Natural killer cell (primary cell): Measurements from ENCODE around the gene LRRC52. TPM values are rescaled to one million over a fixed set of nuclear protein-coding genes. Genes with fewer than 3 reads are reported as not detected.

Experiments
- ATAC-seq, 3 donors: fragments of 150-1000 bp in 2 of 3; fragments of 200-7000 bp in 1 of 3; cut with Tn5 transposase; 1 replicate in 1 of 3; 2 replicates in 2 of 3; pipeline ENCODE4 v1.10.0; 2021; ENCODE audit warnings: mild to moderate bottlenecking in 2 of 3, moderate library complexity in 2 of 3
- DNase-seq, 2 donors: peaks; one replicate each; pipeline versions ENCODE4 v3.0.0 to v3.0.0-alpha.2; 2013 to 2021; ENCODE audit warnings: mixed read lengths in 1 of 2
- H3K27ac ChIP-seq: one replicate; pipeline ENCODE4 v1.5.1; 2013; ENCODE audit warnings: mild to moderate bottlenecking, low read length
- H3K27me3 ChIP-seq: one replicate; pipeline ENCODE4 v1.6.1; 2013; ENCODE audit warnings: low read length; ENCODE audit not compliant: control insufficient read depth, insufficient read depth
- H3K36me3 ChIP-seq: one replicate; pipeline ENCODE4 v1.6.1; 2013; ENCODE audit warnings: low read length; ENCODE audit not compliant: control insufficient read depth, insufficient read depth
- H3K4me1 ChIP-seq: one replicate; pipeline ENCODE4 v1.6.1; 2013; ENCODE audit warnings: low read length; ENCODE audit not compliant: control insufficient read depth, insufficient read depth
- H3K4me3 ChIP-seq: one replicate; pipeline ENCODE4 v1.5.1; 2013; ENCODE audit warnings: low read length
- H3K9me3 ChIP-seq: one replicate; pipeline ENCODE4 v1.6.1; 2013; ENCODE audit warnings: low read length; ENCODE audit not compliant: control insufficient read depth, insufficient read depth
- H3K27ac Mint-ChIP-seq, 2 donors: one replicate each; pipeline ENCODE4 v1.8.0; 2022; ENCODE audit warnings: mild to moderate bottlenecking in 2 of 2, mixed read lengths in 2 of 2, moderate library complexity in 1 of 2
- H3K27me3 Mint-ChIP-seq, 2 donors: one replicate each; pipeline ENCODE4 v1.8.0; 2022; ENCODE audit warnings: low read depth in 2 of 2, mixed read lengths in 2 of 2
- H3K36me3 Mint-ChIP-seq: one replicate; pipeline ENCODE4 v1.8.0; 2022; ENCODE audit warnings: mixed read lengths
- H3K4me1 Mint-ChIP-seq, 2 donors: one replicate each; pipeline ENCODE4 v1.8.0; 2022; ENCODE audit warnings: mixed read lengths in 2 of 2
- H3K4me3 Mint-ChIP-seq: one replicate; pipeline ENCODE4 v1.8.0; 2022; ENCODE audit warnings: mild to moderate bottlenecking, moderate library complexity, mixed read lengths
- H3K9me3 Mint-ChIP-seq, 2 donors: one replicate each; pipeline ENCODE4 v1.8.0; 2022; ENCODE audit warnings: mixed read lengths in 2 of 2
- CTCF ChIP-seq: fragments of 200-600 bp; IDR thresholded peaks from one replicate; pipeline ENCODE4 v1.8.0; 2022; ENCODE audit warnings: antibody characterized with exemption
- WGBS: methylation state at CpG from one replicate; pipeline ENCODE4 v1.1.7; 2013; ENCODE audit warnings: missing lambda C conversion rate; ENCODE audit not compliant: insufficient coverage; 5-methylcytosine and 5-hydroxymethylcytosine counted together
- intact Hi-C: fragments of 100-400 bp; cut with micrococcal nuclease; formaldehyde crosslinking; loops from one replicate; pipeline ENCODE4 v1.14.2; 2022
- total RNA-seq, 4 donors: library from RNA; stranded (reverse); fragments of 120-200 nt in 1 of 4; gene quantifications; one replicate each; pipeline versions ENCODE4 v1.2.3 to v1.2.4, GENCODE V29; 2013 to 2022

LRRC52 gene
- total RNA-seq, 3 donors from 2014 or later (not counting 1 experiment from before 2014, with no cell fraction given): not detected

GRCh38 chr1:165516469-165516868, 27.3 kb upstream of the LRRC52 start:
- WGBS: no CpG with 5 or more reads among the region's 2 CpGs
- no peak for ATAC-seq
- no peak overlapping the region for H3K4me3 Mint-ChIP-seq

GRCh38 chr1:165520646-165521045, 23.2 kb upstream of the LRRC52 start:
- no peak for DNase-seq
- 84% methylated on average over 3 of the region's 4 CpGs for WGBS
- Histone ChIP-seq H3K4me3 (no peak overlapping the region), H3K4me1 (no peaks in the 10 kb centered on the region), H3K27ac (no peak overlapping the region), H3K36me3 (no peaks in the 10 kb centered on the region), H3K27me3 (no peaks in the 10 kb centered on the region), H3K9me3 (no peaks in the 10 kb centered on the region)
- H3K4me1 Mint-ChIP-seq: no peaks in the 10 kb centered on the region
- intact Hi-C loops: no loop called here
- no peak for TF ChIP-seq CTCF
- no peak overlapping the region for H3K27ac Mint-ChIP-seq
- H3K36me3 Mint-ChIP-seq: peaks cover 6% of the 10 kb centered on the region
- peaks cover 3% of the 10 kb centered on the region in 2 donors for H3K9me3 Mint-ChIP-seq
- H3K4me3 Mint-ChIP-seq: no peak overlapping the region
- ATAC-seq: no peak
- peaks cover 19 to 42% of the 10 kb centered on the region in 2 donors for H3K27me3 Mint-ChIP-seq

More at GRCh38 chr1:165516469-165516868, 27.3 kb upstream of the LRRC52 start:
- no peak for DNase-seq
- H3K36me3 ChIP-seq: no peaks in the 10 kb centered on the region
- H3K9me3 ChIP-seq: no peaks in the 10 kb centered on the region
- peaks cover 8 to 13% of the 10 kb centered on the region in 2 donors for H3K27me3 Mint-ChIP-seq
- no peak overlapping the region for H3K4me3 ChIP-seq
- H3K36me3 Mint-ChIP-seq: no peaks in the 10 kb centered on the region
- H3K27ac ChIP-seq: no peak overlapping the region
- H3K4me1 ChIP-seq: no peaks in the 10 kb centered on the region
- H3K27me3 ChIP-seq: no peaks in the 10 kb centered on the region
- intact Hi-C loops: no loop called here
- no peaks in the 10 kb centered on the region for H3K9me3 Mint-ChIP-seq
- H3K4me1 Mint-ChIP-seq: no peaks in the 10 kb centered on the region
- no peak for TF ChIP-seq CTCF
- H3K27ac Mint-ChIP-seq: no peak overlapping the region

GRCh38 chr1:165524639-165525285, 19.0 kb upstream of the LRRC52 start:
- Mint-ChIP-seq H3K36me3 (peaks cover 6% of the 10 kb centered on the region), H3K27ac (no peak overlapping the region), H3K27me3 (peaks cover 31 to 64% of the 10 kb centered on the region in 2 donors), H3K4me3 (no peak overlapping the region), H3K4me1 (no peaks in the 10 kb centered on the region), H3K9me3 (peaks cover 3% of the 10 kb centered on the region in 2 donors)
- ATAC-seq: no peak
- DNase-seq: no peak
- no peak for TF ChIP-seq CTCF
- H3K27me3 ChIP-seq: peaks cover 3% of the 10 kb centered on the region
- WGBS: 64% methylated on average over 5 of the region's 5 CpGs
- no peaks in the 10 kb centered on the region for H3K9me3 ChIP-seq
- no peaks in the 10 kb centered on the region for H3K4me1 ChIP-seq
- intact Hi-C loops: no loop called here
- H3K36me3 ChIP-seq: no peaks in the 10 kb centered on the region
- H3K4me3 ChIP-seq: no peak overlapping the region
- H3K27ac ChIP-seq: no peak overlapping the region

GRCh38 chr1:165525708-165526107, 18.1 kb upstream of the LRRC52 start:
- peaks cover 6% of the 10 kb centered on the region for H3K36me3 Mint-ChIP-seq
- ATAC-seq (no peak), DNase-seq (no peak)
- intact Hi-C loops: no loop called here
- no peak overlapping the region for H3K4me3 ChIP-seq
- no peaks in the 10 kb centered on the region for H3K4me1 ChIP-seq
- H3K4me3 Mint-ChIP-seq: no peak overlapping the region
- H3K36me3 ChIP-seq: no peaks in the 10 kb centered on the region
- no peak overlapping the region for H3K27ac ChIP-seq
- peaks cover 3% of the 10 kb centered on the region in 2 donors for H3K9me3 Mint-ChIP-seq
- no peak overlapping the region for H3K27ac Mint-ChIP-seq
- H3K4me1 Mint-ChIP-seq: no peaks in the 10 kb centered on the region
- H3K27me3 Mint-ChIP-seq: peaks cover 33 to 58% of the 10 kb centered on the region in 2 donors
- H3K27me3 ChIP-seq: peaks cover 3% of the 10 kb centered on the region
- TF ChIP-seq CTCF: no peak
- H3K9me3 ChIP-seq: no peaks in the 10 kb centered on the region
- WGBS: 79% methylated on average over 3 of the region's 3 CpGs
